Measurements from ENCODE around the gene FBF1. TPM values are rescaled to one million over a fixed set of nuclear protein-coding genes. Genes with fewer than 3 reads are reported as not detected.

FBF1 gene
- total RNA-seq, 4 donors from 2014 or later: 13.9 to 18.3 (median 15.5) TPM

DNA sequence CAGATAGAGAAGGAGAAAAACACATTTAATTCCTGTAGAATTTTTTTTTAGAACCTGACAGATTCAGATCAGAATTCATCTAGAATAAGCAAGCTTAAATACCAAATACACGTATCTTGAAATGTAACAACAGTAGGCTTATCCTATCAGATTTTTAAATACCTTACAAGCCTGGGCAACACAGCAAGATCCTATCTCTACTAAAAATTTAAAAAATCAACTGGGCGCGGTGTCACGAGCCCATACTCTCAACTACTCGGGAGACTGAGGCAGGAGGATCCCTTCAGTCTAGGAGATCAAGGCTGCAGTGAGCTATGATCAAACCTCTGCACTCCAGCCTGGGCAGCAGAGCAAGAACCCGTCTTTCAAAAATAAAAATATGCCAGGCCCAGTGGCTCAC, 24.6 kb upstream of the FBF1 start:
- intact Hi-C loops (cut with DNase I): no loop called here

DNA sequence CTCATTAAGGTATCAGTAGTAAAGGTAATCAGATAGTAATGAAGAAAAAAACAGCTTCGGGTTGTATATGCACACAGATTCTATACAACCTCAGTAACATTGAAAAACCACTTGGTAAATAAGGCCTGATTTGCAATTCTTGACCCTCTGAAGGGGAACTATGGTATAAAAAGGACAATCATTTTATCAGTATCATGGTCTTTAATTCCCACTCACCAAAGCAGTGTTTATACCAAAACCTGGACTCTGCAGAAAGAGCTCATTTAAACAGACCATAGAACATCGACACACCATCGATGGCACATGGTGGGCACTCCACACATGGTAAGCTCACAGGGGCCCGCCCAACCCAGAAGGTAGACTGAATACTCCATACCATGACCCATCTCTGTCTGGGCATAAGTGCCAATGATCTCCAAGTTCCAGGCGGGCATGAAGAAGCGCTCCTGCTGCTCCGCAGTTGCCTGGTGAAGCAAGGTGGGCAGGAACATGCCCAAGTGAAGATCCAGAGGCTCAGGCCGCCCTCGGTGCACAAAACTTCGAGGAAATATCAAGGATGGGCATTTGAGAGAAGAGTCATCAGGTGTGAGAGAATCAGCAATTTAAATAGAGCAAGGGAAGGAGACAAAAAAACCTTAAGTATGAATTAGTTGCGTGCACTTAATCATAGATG, 19.1 kb upstream of the FBF1 start:
- no peak for DNase-seq
- no peak overlapping the region for H3K27ac ChIP-seq
- intact Hi-C loops (cut with DNase I): no loop called here

More for the DNA sequence above, 24.6 kb upstream of the FBF1 start:
- peaks cover 0 to 3% (median 0%) of the 10 kb centered on the region in 3 donors for H3K4me1 ChIP-seq
- H3K9me3 ChIP-seq: no peaks in the 10 kb centered on the region
- TF ChIP-seq, protein P1, sequence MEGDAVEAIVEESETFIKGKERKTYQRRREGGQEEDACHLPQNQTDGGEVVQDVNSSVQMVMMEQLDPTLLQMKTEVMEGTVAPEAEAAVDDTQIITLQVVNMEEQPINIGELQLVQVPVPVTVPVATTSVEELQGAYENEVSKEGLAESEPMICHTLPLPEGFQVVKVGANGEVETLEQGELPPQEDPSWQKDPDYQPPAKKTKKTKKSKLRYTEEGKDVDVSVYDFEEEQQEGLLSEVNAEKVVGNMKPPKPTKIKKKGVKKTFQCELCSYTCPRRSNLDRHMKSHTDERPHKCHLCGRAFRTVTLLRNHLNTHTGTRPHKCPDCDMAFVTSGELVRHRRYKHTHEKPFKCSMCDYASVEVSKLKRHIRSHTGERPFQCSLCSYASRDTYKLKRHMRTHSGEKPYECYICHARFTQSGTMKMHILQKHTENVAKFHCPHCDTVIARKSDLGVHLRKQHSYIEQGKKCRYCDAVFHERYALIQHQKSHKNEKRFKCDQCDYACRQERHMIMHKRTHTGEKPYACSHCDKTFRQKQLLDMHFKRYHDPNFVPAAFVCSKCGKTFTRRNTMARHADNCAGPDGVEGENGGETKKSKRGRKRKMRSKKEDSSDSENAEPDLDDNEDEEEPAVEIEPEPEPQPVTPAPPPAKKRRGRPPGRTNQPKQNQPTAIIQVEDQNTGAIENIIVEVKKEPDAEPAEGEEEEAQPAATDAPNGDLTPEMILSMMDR (IDR thresholded peaks at IDR 0.05): no peak
- no peak for TF ChIP-seq POLR2A (IDR thresholded peaks at IDR 0.05)
- peaks cover 0 to 68% (median 0%) of the 10 kb centered on the region in 3 donors for H3K36me3 ChIP-seq
- no peak overlapping the region for H3K4me3 ChIP-seq
- H3K27me3 ChIP-seq: no peaks in the 10 kb centered on the region
- H3K27ac ChIP-seq: no peak overlapping the region
- WGBS, 2 donors: 85 to 88% methylated on average over 6 of the region's 6 CpGs
- DNase-seq: no peak

DNA sequence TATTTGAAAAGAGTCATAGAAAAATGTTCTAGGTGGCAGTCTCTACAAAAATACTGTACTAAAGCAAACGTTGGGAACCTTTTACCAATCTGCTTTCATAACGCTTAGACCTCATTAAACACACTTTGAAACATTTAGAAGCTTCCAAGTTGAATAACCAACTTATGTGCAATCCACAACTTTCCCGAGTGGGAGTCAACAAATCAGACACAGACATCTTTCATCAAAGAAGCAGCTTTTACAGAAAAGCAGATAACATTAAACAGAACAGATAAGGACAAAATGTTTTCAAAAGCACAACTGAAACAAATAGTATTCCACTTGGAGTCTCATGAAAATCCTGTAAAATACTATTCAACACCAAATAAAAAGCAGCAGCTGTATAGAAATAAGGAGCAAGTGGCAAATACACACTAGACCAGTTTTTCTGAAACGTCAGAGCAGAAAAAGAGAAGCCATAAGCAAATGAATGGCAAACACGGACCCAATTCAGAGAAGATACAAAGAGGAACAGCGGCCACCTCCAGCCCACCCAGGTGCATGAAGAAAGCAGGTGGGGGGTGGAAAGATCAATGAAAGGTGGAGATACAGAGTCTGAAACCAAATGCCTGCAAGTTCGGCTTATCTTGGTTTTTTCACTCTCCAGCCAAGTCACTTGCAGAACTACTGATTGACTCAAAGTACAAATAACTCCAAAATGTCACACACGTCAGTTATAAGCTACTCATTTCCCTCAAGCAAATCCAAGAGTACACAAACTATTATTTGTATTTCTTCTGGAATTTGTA, 18.4 kb upstream of the FBF1 start:
- peaks cover 17 to 77% (median 18%) of the 10 kb centered on the region in 3 donors for H3K36me3 ChIP-seq
- no peak for DNase-seq
- no peak overlapping the region for H3K4me3 ChIP-seq
- TF ChIP-seq POLR2A (IDR thresholded peaks at IDR 0.05): no peak
- TF ChIP-seq, protein P1 (IDR thresholded peaks at IDR 0.05): no peak
- no peaks in the 10 kb centered on the region for H3K9me3 ChIP-seq
- 69 to 75% methylated on average over 8 of the region's 8 CpGs for WGBS, 2 donors
- intact Hi-C loops (cut with DNase I): no loop called here
- H3K27me3 ChIP-seq: no peaks in the 10 kb centered on the region
- H3K4me1 ChIP-seq: peaks cover 0 to 3% (median 0%) of the 10 kb centered on the region in 3 donors
- no peak overlapping the region for H3K27ac ChIP-seq

More for the DNA sequence above, 19.1 kb upstream of the FBF1 start:
- WGBS, 2 donors: 88 to 93% methylated on average over 11 of the region's 11 CpGs
- no peaks in the 10 kb centered on the region for H3K27me3 ChIP-seq
- peaks cover 12 to 75% (median 13%) of the 10 kb centered on the region in 3 donors for H3K36me3 ChIP-seq
- TF ChIP-seq POLR2A (IDR thresholded peaks at IDR 0.05): no peak
- TF ChIP-seq, protein P1 (IDR thresholded peaks at IDR 0.05): no peak
- H3K9me3 ChIP-seq: no peaks in the 10 kb centered on the region
- H3K4me3 ChIP-seq: no peak overlapping the region
- H3K4me1 ChIP-seq: peaks cover 0 to 3% (median 0%) of the 10 kb centered on the region in 3 donors

DNA sequence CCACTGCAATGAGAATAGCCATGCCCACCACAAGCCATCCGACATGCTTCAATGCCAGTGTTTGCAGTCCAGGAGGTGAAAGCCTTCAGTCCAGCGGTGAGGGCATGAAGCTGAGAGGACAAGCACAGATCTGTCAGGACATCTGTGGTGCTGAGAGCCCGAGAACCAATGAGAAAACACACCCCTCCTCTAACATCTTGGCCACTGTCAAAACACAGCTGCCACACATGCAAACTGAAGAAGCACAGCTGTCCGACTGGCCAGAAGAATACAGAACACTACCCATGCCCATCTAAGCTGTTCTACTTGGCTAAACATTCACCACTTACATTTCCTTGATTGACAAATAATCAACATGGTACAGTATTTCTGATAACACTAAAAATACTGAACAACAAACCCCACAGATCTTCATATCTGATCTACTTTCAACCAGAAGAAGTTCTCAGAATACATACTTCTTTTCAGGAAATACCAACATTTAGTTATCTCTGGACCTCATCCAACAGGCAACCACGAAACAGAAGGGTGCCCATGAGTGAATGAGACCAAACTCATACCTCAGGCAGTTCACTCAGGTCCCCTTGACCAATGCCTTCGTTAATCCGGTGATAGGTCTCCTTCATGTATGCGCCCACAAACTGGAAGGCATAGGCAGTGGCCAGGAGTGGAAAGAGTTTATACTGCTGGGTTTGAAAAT, 10.2 kb upstream of the FBF1 start:
- no peaks in the 10 kb centered on the region for H3K4me1 ChIP-seq
- intact Hi-C loops (cut with DNase I): no loop called here
- H3K27ac ChIP-seq: no peak overlapping the region
- 73 to 92% methylated on average over 7 to 8 of the region's 8 CpGs for WGBS, 2 donors
- no peaks in the 10 kb centered on the region for H3K9me3 ChIP-seq
- no peak for DNase-seq
- TF ChIP-seq POLR2A (IDR thresholded peaks at IDR 0.05): no peak
- TF ChIP-seq, protein P1 (IDR thresholded peaks at IDR 0.05): no peak
- H3K27me3 ChIP-seq: no peaks in the 10 kb centered on the region
- H3K4me3 ChIP-seq: no peak overlapping the region
- peaks cover 47 to 100% (median 65%) of the 10 kb centered on the region in 3 donors for H3K36me3 ChIP-seq

All from esophagus squamous epithelium (tissue), 5 donors.